HS-27A (cell line): ENCODE results near the gene RNF111.
"Not testable (repeated sequence)": the region's sequence is repeated elsewhere in the genome, so short reads cannot be mapped to it uniquely, and the experiment has no call there.

Experiments used
- DNase-seq: peaks from one replicate; pipeline ENCODE4 v3.0.0-alpha.2; 2012; ENCODE audit warnings: low read depth, missing footprints

RNF111 gene

DNA sequence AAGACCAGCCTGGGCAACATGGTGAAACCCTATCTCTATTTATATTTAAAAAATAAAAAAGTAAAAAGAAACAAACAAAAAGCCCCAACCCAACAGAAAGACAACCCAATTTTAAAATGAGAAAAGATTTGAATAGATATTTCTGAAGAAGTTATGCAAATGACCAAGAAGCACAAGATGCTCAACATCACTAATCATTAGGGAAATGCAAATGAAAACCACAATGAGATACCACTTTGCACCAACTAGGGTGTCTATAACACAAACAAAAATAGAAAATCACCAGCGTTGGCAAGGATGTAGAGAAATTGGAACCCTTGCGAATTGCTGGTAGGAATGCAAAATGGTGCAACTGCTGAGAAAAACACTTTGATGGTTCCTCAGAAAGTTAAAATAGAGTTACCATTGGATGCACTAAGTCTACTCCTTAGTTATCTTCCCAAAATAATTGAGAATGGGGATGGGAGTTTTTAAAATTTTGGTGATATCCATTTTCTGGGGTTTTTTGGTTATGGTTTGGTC lies 71.7 kb downstream of the RNF111 start:
- DNase-seq, result no peak

DNA sequence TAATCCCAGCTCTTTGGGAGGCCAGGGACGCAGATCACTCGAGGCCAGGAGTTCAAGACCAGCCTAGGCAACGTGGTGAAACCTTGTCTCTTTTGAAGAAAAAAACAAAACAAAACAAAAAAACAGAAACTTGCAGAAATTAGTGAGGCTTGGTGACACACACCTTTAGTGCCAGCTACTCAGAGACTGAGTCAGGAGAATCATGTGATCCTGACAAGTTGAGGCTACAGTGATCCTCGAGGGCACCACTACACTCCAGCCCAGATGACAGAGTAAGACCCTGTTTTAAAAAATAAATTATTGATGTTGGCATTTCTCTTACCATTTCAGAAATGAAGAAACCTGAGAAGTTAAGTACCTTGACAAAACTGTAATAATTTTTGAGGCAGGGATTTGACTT lies 72.9 kb downstream of the RNF111 start:
- no peak for DNase-seq

DNA sequence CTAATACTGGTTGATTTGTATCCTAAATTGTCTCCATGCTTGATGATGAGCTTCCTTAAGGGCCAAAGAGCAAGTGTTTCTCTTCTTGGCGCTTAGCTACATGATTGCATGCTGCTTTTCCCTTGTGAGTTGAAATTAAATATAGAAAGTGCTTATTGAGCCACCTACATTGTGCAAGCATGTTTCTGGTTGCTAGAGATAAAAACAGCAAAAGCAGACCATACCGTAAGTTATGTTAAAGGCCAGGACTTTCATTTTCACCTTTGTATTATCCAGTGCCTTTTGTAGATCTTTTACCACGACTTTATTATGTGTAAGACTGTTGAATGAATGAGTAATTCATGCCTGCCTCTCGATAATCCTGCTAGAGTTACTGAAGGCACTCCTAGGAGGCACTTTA lies 75.6 kb downstream of the RNF111 start:
- DNase-seq, result no peak

DNA sequence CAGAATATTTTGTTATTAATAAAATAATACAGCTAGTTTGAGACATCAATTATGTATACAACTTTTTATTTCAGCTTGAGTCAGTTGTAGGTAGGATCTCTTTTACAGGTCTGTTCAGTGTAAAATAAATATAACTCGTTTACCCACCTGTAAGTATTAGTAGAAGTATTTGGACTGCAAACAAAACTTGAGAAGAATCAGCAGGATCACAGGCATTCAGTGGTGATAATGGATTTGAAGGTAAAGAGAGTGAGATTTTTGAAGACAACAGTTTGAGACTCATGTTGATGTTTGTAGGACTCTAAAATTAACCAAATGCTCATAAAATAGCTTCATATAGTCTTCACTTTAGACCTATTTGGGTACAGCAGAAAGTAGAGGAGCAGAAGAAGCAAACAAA lies 82.0 kb downstream of the RNF111 start:
- DNase-seq, result no peak

DNA sequence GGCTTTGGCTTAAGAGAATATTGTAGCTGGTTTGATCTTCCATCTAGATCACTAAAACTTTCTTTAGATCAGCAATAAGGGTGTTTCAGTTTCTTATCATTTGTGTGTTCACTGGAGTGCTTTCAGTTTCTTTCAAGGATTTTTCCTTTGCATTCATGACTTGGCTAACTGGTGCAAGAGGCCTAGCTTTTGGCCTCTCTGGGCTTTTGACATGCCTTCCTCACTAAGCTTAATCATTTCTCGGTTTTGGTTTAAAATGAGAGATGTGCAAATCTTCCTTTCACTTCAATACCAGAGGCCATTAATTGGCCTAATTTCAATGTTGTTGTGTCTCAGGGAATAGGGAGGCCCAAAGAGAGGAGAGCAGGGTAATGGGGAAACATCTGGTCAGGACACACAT lies 87.1 kb downstream of the RNF111 start:
- DNase-seq, result no peak

DNA sequence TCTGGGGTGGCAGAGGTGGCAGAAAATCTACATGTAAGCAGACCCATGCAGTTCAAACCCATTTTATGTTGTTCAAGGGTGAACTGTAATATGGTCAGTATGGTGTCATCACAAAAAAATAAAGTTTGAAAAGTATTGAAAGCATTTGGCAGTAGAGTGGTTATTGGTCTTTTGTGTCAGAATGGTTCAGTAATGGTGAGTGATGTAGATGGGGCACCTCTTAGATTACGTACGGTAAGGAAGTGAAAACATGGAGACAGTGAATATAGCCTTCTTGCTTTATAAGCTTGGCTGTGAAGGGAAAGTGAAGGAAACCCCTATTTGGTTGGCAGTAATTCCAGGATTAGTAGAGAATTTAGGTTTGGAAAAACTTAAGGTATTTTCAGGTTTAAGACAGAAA lies 100.3 kb downstream of the RNF111 start:
- DNase-seq, result no peak

DNA sequence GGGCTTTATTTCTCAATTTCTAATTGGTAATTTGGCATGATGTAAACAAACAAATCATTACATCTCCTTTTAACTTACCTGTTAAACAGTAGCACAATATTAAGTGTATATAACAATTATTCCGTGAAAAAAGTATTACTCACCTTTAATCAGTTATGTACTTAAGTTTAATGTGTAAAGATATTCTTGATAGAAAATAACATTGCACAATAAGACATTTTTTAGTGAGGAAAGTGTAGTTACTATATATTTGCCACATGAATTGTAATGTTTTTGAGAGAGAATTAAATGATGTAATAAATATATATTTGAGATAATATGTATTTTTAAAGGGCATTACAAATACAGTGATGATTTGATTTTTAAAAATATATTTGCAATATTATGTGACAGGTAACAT lies 106.6 kb downstream of the RNF111 start:
- no peak for DNase-seq

DNA sequence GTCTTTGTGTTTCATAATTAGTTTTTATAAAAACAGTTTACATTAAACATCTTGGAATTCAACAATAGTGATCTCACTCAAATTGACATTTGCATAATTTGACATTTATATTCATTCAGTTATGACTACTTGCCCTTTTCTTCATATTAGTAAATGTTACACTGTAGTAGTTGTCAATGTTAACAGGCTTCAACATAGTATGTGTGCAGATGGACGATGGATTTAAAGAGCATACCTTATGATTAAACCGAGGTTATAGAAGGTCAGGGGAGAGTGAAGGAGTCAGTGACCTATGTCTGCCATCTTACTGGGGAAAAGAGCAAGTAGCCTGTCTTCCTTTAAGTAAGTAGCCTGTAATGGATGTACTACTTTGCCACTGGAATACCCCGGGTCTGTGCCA lies 109.0 kb downstream of the RNF111 start:
- DNase-seq, result no peak

DNA sequence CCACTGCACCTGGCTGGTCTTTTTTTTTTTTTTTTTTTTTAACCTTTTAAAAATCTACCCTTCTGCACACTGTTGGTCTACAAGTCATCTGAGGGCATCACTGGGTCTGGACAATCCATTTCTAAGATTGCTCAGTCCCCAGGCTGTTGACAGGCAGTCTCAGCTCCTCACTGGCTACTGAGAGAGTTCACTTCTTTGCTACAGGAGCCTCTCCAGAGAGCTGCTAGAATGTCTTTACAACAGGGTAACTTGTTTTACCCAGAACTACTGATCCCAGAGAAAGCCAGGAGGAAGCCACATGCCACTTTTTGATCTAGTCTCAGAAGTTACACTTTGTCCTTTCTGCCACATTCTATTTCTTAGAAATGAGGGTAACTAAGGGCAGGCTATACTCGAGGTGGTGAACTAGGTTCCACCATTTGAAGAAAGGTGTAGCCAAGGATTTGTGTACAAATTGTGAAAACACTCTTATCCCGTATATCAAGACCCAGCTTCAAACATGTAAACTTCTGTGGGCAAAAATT lies 111.8 kb downstream of the RNF111 start:
- DNase-seq, result no peak

DNA sequence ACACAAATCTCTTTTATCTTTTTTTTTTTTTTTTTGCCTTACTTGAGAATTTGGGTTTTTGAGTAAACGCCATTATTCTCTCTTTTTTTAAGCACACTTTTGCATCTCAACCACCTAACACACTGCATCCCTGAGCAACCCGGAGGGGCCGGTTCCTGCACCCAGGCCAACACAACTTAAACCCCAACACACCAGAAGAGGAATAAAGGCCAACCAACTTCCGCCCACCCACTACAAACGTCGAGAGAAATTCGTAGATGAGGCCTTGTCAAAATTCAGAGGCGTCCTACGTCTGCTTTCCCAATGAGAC lies 117.1 kb downstream of the RNF111 start:
- DNase-seq, result no peak

DNA sequence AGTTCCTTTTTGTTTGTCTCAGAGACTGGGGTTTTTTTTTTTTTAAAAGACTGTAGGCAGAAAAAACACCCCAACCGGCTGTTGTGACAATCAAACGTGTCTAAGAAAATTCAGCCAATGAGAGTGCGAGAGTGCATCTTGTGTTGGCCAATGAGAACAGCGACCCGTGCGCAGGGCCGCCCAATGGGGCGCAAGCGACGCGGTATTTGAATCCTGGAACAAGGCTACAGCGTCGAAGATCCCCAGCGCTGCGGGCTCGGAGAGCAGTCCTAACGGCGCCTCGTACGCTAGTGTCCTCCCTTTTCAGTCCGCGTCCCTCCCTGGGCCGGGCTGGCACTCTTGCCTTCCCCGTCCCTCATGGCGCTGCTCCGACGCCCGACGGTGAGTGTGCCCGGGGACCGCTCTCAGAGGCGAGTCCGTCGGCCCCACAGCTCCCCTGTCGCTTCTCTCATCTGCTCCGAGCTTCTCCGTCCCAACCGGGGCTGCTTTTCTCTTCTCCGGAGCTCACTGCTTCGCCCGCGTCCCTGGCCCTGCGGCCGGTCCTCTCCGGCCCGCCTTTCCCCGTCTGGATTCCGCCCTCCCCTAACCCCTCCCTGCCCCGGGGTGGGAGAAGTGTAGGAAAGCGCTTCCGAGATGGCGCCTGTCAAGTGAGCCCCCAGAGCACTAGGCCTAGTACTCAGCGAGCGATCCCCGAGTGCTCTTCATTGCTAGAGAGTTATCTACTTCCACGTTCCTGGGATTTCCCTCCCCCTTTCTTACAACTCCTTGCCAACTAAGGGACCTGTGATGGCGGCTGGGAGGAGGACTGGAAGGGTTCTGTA lies 117.7 kb downstream of the RNF111 start, which contains the start of gene CCNB2:
Gene CCNB2, plus strand, starts transcription at position 235 of the 821 bp plus-strand sequence. Its CDS starts 123 bp downstream, at position 358.
- peak; percentile 98 for DNase-seq

DNA sequence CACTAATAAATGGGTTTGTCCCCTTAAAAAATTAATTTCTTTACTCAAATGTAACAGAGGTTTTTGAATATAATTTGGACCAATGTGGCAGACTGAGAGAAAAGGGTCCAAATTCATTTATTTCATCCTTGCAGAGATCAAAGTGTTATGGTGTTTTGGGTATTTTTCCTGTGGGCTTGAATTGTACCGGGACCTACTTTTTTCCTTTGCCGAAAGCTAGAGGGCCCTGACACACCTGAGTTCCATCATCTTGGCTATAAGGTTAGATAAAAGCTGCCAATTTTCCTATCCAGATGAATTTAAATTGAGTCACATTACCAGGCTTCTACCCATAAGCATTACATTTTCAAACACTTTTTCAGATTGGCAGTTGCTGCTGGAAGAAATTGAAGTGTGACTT lies 118.4 kb downstream of the RNF111 start:
- DNase-seq, result no peak

DNA sequence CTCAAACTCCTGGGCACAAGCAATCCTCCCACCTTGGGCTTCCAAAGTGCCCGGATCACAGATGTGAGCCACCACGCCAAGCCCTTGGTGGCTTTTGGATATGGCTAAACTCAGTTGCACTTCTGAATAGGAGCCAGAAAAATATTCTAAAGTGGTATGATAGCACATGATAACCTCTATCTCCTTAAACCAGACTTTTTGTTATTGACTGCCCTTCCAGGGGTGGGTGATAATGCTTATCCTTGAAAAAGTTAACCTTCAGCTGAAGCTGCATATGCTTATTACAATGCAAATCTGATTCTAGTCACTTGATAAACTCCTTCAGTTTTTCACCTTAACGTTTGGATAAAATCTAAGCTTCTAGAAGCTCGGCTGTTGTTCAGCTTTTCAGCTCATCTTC lies 123.8 kb downstream of the RNF111 start:
- DNase-seq, result no peak

DNA sequence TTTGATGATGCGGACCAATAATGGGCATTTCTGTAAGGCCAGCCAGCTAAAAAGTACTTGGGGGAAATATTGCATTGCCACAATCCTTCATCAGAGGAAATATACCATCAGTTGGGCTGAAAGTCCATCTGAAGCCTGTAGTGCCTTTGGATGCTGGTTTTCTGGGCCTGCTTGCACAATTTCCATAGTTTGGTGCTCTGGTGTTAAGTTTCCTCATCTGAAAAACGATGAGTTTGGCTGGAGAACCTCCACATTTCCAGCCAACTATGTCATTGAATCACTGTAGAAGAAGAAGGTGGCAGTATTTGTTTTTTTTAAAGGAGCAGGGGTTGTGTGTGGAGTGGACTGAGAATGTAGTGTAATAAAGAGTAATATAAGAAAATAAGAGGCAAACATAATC lies 127.6 kb downstream of the RNF111 start:
- DNase-seq, result no peak

DNA sequence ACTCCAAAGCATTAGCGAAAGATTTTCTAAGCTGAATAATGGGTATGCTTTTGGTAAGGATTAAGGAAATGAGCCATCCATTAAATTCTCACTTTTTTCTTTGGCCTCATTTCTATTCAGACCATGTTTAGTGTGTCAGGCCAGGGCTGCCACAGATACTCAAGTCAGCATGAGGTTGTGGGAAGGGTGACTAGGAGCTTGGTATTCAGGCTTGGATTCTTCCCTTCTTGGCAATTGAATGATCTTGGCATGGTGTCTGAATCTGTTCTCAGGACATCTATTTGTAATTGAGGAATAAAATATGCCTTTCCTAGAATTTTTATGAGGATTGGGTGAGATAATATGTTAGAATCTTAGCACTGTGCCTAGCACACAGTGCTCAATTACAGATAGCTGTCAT lies 128.7 kb downstream of the RNF111 start:
- DNase-seq, result no peak

DNA sequence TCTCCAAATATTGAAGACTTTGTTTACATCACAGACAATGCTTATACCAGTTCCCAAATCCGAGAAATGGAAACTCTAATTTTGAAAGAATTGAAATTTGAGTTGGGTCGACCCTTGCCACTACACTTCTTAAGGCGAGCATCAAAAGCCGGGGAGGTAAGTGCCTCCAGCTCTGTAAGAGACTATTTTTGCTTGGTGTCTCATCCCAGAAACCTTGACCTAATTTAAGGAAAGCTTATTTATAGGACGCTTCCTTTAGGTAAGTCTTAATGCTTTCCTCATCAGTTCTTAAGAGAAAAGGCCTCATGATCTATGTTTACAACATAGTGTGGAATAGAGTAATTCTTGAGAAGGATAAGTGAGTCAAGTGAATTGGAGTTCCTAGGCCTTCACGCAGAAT lies 129.3 kb downstream of the RNF111 start:
- DNase-seq, result no peak

DNA sequence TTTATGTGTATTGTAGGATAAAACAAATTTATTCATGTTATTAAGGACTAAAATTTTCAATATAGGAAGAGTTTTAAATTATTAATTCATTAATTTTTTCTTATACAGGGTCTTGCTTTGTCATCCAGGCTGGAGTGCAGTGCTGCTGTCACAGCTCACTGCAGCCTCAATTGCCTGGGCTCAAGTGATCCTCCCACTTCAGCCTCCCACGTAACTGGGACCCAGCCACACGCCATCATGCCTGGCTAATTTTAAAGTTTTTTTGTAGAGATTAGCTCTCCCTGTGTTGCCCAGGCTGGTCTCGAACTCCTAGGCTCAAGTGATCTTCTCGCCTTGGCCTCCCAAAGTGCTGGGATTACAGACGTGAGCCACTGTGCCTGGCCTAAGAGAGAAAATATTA lies 132.2 kb downstream of the RNF111 start:
- DNase-seq, result no peak

DNA sequence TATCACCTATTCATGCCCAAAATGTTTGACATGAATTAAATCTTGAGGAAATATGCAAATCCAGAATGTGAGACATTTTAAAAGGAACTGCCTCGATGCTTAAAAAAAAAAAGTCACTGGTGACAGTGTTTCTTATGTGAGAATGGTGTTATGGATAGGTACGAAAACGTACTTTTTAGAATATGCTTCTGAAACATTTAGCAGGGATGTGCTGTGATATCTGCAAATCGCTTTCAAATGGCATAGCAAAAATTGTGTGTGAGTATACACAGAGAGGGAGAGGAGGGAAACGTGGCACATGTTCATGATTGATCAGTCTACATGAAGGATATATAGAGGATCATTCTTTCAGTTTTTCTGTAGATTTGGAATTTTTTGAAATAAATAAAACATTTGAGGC lies 133.5 kb downstream of the RNF111 start:
- DNase-seq, result no peak

DNA sequence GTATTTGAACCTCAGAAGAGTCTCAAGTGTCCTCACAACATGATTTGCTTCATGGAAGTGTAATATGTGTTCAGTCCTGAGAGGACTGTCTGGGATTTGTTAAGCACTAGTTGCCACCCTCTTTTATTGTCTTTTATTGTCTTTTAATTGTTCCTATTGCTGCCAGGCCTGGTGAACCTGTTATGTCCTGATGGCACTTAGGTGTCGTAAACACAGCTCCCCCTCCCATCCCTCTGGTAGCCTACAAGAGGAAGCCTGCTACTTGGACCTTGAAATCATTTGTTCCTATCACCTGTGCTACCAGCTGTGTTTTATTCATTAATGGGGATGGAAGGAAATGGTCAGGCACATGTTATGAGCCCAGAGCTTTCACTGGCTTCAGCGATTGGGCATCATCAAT lies 136.8 kb downstream of the RNF111 start:
- DNase-seq, result no peak

DNA sequence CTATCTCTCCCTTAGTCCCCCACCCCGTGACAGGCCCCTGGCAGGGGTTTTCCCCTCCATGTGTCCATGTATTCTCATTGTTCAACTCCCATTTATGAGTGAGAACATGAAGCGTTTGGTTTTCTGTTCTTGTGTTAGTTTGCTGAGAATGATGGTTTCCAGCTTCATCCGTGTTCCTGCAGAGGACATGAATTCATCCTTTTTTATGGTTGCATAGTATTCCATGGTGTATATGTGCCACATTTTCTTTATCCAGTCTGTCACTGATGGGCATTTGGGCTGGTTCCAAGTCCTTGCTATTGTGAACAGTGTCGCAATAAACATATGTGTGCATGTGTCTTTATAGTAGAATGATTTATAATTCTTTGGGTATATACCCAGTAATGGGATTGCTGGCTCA lies 138.2 kb downstream of the RNF111 start:
- DNase-seq, result not testable (repeated sequence)

DNA sequence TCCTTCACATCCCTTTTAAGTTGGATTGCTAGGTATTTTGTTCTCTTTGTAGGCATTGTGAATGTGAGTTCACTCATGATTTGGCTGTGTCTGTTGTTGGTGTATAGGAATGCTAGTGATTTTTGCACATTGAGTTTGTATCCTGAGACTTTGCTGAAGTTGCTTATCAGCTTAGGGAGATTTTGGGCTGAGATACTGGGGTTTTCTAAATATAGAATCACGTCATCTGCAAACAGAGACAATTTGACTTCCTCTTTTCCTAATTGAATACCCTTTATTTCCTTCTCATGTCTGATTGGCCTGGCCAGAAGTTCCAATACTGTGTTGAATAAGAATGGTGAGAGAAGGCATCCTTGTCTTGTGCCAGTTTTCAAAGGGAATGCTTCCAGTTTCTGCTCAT lies 139.8 kb downstream of the RNF111 start:
- DNase-seq, result not testable (repeated sequence)

DNA sequence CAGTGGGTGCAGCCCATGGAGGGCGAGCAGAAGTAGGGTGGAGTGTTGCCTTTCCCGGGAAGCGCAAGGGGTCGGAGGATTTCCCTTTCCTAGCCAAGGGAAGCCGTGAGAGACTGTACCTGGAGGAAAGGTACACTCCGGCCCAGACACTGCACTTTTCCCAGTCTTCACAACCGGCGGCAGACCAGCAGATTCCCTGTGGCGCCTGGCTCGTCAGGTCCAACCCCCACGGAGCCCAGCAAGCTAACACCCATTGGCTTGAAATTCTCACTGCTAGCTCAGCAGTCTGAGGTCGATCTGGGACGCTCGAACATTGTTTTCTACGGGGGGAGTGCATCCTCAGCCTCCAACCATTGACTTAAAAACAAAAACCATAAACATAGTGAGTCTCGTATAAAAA lies 144.0 kb downstream of the RNF111 start:
- no peak for DNase-seq

DNA sequence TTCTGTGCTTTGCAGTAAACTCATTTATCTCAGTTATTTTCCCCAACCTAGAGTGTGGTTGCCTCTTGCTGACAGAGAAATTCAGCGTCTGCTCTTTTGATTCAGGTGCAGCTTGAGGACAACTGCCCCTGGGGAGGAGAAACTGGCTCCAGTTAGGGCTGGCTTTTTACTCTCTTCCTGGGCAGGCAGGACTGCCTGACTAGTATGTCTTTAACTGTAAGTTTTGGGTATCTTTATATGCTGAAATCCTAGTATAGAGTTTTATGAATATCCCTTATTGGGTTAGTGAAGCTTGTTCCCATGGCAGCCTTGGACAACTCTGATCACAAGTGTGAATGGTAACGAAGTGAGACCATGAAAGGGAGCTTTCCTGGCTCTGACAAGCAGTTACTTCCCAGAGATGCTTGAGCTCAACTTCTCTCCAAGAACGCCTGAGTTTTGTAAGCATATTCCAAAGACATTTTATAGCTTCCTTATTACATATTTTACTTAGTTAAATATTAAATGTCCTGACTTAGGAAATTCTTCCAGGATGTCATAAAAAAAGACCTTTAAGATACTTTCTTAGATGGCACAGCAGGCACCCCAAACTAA lies 144.6 kb downstream of the RNF111 start:
- DNase-seq, result no peak
